H9 (cell line): Measurements from ENCODE around the gene DEPP1. TPM values are rescaled to one million over a fixed set of nuclear protein-coding genes. Genes with fewer than 3 reads are reported as not detected.
A peak's percentile ranks its signal among the peaks of the same experiment; 100 is the strongest.

Experiments
- DNase-seq: peaks from one replicate; pipeline ENCODE4 v3.0.0-alpha.2; 2017
- H2AFZ ChIP-seq: one replicate; pipeline ENCODE4 v1.6.1; 2013; ENCODE audit warnings: mild to moderate bottlenecking, low read length, control low read depth, moderate library complexity
- H2AK5ac ChIP-seq: 2 replicates; pipeline ENCODE4 v1.6.1; 2013; ENCODE audit warnings: low read length, control low read depth, mixed read lengths; ENCODE audit not compliant: insufficient read length
- H2BK120ac ChIP-seq: one replicate; pipeline ENCODE4 v1.6.1; 2013; ENCODE audit warnings: low read depth, mild to moderate bottlenecking, low read length, control low read depth, inconsistent platforms; ENCODE audit not compliant: poor library complexity, severe bottlenecking
- H2BK12ac ChIP-seq: 2 replicates; pipeline ENCODE4 v1.6.1; 2013; ENCODE audit warnings: low read length, control low read depth, mixed read lengths, low read depth; ENCODE audit not compliant: insufficient read length
- H2BK15ac ChIP-seq: 2 replicates; pipeline ENCODE4 v1.6.1; 2013; ENCODE audit warnings: low read depth, low read length, control low read depth
- H2BK20ac ChIP-seq: one replicate; pipeline ENCODE4 v1.6.1; 2013; ENCODE audit warnings: low read depth, mild to moderate bottlenecking, low read length, control low read depth, inconsistent platforms; ENCODE audit not compliant: poor library complexity, severe bottlenecking
- H2BK5ac ChIP-seq: 2 replicates; pipeline ENCODE4 v1.6.1; 2013; ENCODE audit warnings: low read length, control low read depth, mixed read lengths; ENCODE audit not compliant: insufficient read length
- H3K14ac ChIP-seq: 2 replicates; pipeline ENCODE4 v1.6.1; 2013; ENCODE audit warnings: low read length, control low read depth; ENCODE audit not compliant: insufficient read depth
- H3K18ac ChIP-seq: 2 replicates; pipeline ENCODE4 v1.6.1; 2013; ENCODE audit warnings: low read depth, mild to moderate bottlenecking, mixed read lengths, low read length, control low read depth; ENCODE audit not compliant: insufficient read length
- H3K23ac ChIP-seq: 2 replicates; pipeline ENCODE4 v1.6.1; 2013; ENCODE audit warnings: low read length, control low read depth, mixed read lengths, low read depth; ENCODE audit not compliant: insufficient read length
- H3K23me2 ChIP-seq: 2 replicates; pipeline ENCODE4 v1.6.1; 2013; ENCODE audit warnings: low read depth, mild to moderate bottlenecking, mixed read lengths, low read length, control low read depth; ENCODE audit not compliant: insufficient read length, poor library complexity, severe bottlenecking
- H3K27ac ChIP-seq: 2 replicates; pipeline ENCODE4 v1.5.1; 2013; ENCODE audit warnings: low read length, control low read depth, mixed read lengths, low read depth; ENCODE audit not compliant: insufficient read length
- H3K27me3 ChIP-seq: 2 replicates; pipeline ENCODE4 v1.6.1; 2013; ENCODE audit warnings: low read length, control low read depth, inconsistent platforms; ENCODE audit not compliant: insufficient read depth
- H3K4ac ChIP-seq: 2 replicates; pipeline ENCODE4 v1.6.1; 2013; ENCODE audit warnings: low read depth, mild to moderate bottlenecking, control low read depth, inconsistent platforms, low read length, moderate library complexity
- H3K4me1 ChIP-seq: 2 replicates; pipeline ENCODE4 v1.6.1; 2013; ENCODE audit warnings: low read length, control low read depth, inconsistent platforms; ENCODE audit not compliant: insufficient read depth
- H3K4me2 ChIP-seq: 2 replicates; pipeline ENCODE4 v1.6.1; 2013; ENCODE audit warnings: low read length, control low read depth, mixed read lengths; ENCODE audit not compliant: insufficient read length, insufficient read depth
- H3K56ac ChIP-seq: 2 replicates; pipeline ENCODE4 v1.6.1; 2013; ENCODE audit warnings: low read depth, mild to moderate bottlenecking, mixed read lengths, low read length, control low read depth; ENCODE audit not compliant: insufficient read length
- H3K79me1 ChIP-seq: 2 replicates; pipeline ENCODE4 v1.6.1; 2013; ENCODE audit warnings: low read depth, mild to moderate bottlenecking, moderate library complexity, low read length, control low read depth, inconsistent platforms; ENCODE audit not compliant: insufficient read depth, poor library complexity, severe bottlenecking
- H3K79me2 ChIP-seq: 2 replicates; pipeline ENCODE4 v1.6.1; 2013; ENCODE audit warnings: low read length, control low read depth, inconsistent platforms; ENCODE audit not compliant: insufficient read depth
- H3K9ac ChIP-seq: 2 replicates; pipeline ENCODE4 v1.6.1; 2013; ENCODE audit warnings: low read length, control low read depth, mixed read lengths; ENCODE audit not compliant: insufficient read length; ENCODE audit errors: extremely low read depth
- H3K9me3 ChIP-seq: one replicate; pipeline ENCODE4 v1.6.1; 2013; ENCODE audit warnings: low read depth, low read length, inconsistent platforms; ENCODE audit not compliant: control insufficient read depth
- H3T11ph ChIP-seq: one replicate; pipeline ENCODE4 v1.6.1; 2013; ENCODE audit warnings: mild to moderate bottlenecking, low read length, control low read depth, inconsistent platforms
- H4K20me1 ChIP-seq: one replicate; pipeline ENCODE4 v1.6.1; 2013; ENCODE audit not compliant: control insufficient read depth, insufficient read length, insufficient read depth
- H4K5ac ChIP-seq: 2 replicates; pipeline ENCODE4 v1.6.1; 2013; ENCODE audit warnings: low read depth, mild to moderate bottlenecking, mixed read lengths, low read length, control low read depth; ENCODE audit not compliant: insufficient read length
- H4K8ac ChIP-seq: replicated peaks from 2 replicates; pipeline ENCODE4 v1.6.1; 2013; ENCODE audit warnings: low read length, control low read depth, mixed read lengths, low read depth; ENCODE audit not compliant: insufficient read length
- H4K91ac ChIP-seq: 2 replicates; pipeline ENCODE4 v1.6.1; 2013; ENCODE audit warnings: low read depth, mild to moderate bottlenecking, moderate library complexity, mixed read lengths, low read length, control low read depth; ENCODE audit not compliant: insufficient read length
- H3K27ac Mint-ChIP-seq, 3 experiments: 2 replicates in 2 of 3; 3 replicates in 1 of 3; pipeline ENCODE4 v1.8.0; 2020 to 2021; ENCODE audit warnings: mixed read lengths in 3 of 3, mild to moderate bottlenecking in 1 of 3, moderate library complexity in 1 of 3
- H3K27me3 Mint-ChIP-seq: 2 replicates; pipeline ENCODE4 v1.8.0; 2021; ENCODE audit warnings: low read depth, mild to moderate bottlenecking, moderate library complexity, mixed read lengths
- H3K36me3 Mint-ChIP-seq, 3 experiments: 2 replicates in 2 of 3; 3 replicates in 1 of 3; pipeline ENCODE4 v1.8.0; 2020 to 2021; ENCODE audit warnings: low read depth in 3 of 3, mixed read lengths in 3 of 3; ENCODE audit not compliant: insufficient read depth in 1 of 3
- H3K4me1 Mint-ChIP-seq, 2 experiments: 2 replicates each; pipeline ENCODE4 v1.8.0; 2020; ENCODE audit warnings: mixed read lengths in 2 of 2
- H3K4me3 Mint-ChIP-seq, 2 experiments: 2 replicates in 1 of 2; 3 replicates in 1 of 2; pipeline ENCODE4 v1.8.0; 2020 to 2021; ENCODE audit warnings: mild to moderate bottlenecking in 2 of 2, mixed read lengths in 2 of 2, moderate library complexity in 1 of 2
- H3K9me3 Mint-ChIP-seq, 2 experiments: 2 replicates in 1 of 2; 3 replicates in 1 of 2; pipeline ENCODE4 v1.8.0; 2020; ENCODE audit warnings: mild to moderate bottlenecking in 2 of 2, mixed read lengths in 2 of 2, moderate library complexity in 1 of 2
- CTCF ChIP-seq: fragments of 200-600 bp; sonication (generic); conservative IDR thresholded peaks from 3 replicates; pipeline ENCODE4 v1.8.0; 2021; ENCODE audit warnings: antibody characterized with exemption, mild to moderate bottlenecking
- WGBS: extraction: QIAGEN DNeasy Blood & Tissue Kit; methylation state at CpG from one replicate; pipeline ENCODE4 v1.1.7; 2013; ENCODE audit warnings: missing lambda C conversion rate, low lambda C conversion rate, mixed read lengths; ENCODE audit not compliant: insufficient read length; ENCODE audit errors: extremely low coverage; 5-methylcytosine and 5-hydroxymethylcytosine counted together
- total RNA-seq: library from RNA; stranded (reverse); gene quantifications from 2 replicates; pipeline ENCODE4 v1.2.1, GENCODE V29; 2021

Gene DEPP1
- total RNA-seq, 1 experiment from 2014 or later = 2.4 TPM

- no peaks in the 10 kb centered on the region for H3K27me3 ChIP-seq
- H3K27ac Mint-ChIP-seq = peak overlapping the region in 2 of 3 experiments; percentile 55 to 77; a peak in 2 of 7 replicates
- no peak overlapping the region for H4K8ac ChIP-seq
- H4K5ac ChIP-seq = no peak overlapping the region
- H3K4me1 ChIP-seq = peaks cover 14% of the 10 kb centered on the region
- no peak overlapping the region for H2BK5ac ChIP-seq
- DNase-seq = no peak
- H3K4ac ChIP-seq = no peak overlapping the region
- peaks cover 4% of the 10 kb centered on the region for H3K23me2 ChIP-seq
- H3K9ac ChIP-seq = no peak overlapping the region
- H3K27me3 Mint-ChIP-seq = peaks cover 7% of the 10 kb centered on the region
- H3K56ac ChIP-seq = no peak overlapping the region
- H3K79me2 ChIP-seq = no peaks in the 10 kb centered on the region
- peak overlapping the region; percentile 41 to 60; a peak in 4 of 5 replicates for H3K4me3 Mint-ChIP-seq
- H4K91ac ChIP-seq = no peak overlapping the region
- H2AK5ac ChIP-seq = no peak overlapping the region
- no peak overlapping the region for H3K18ac ChIP-seq
- H3K9me3 ChIP-seq = no peaks in the 10 kb centered on the region
- TF ChIP-seq CTCF = no peak
- no peaks in the 10 kb centered on the region for H4K20me1 ChIP-seq
- H3T11ph ChIP-seq = no peak overlapping the region
- no peak overlapping the region for H2BK120ac ChIP-seq
- H2BK12ac ChIP-seq = no peak overlapping the region
- peaks cover 64 to 65% of the 10 kb centered on the region in 2 experiments for H3K4me1 Mint-ChIP-seq
- H3K36me3 Mint-ChIP-seq = peaks cover 0 to 3% (median 0%) of the 10 kb centered on the region in 3 experiments; a peak in 1 of 7 replicates
- no peaks in the 10 kb centered on the region for H3K9me3 Mint-ChIP-seq
- H2BK20ac ChIP-seq = no peak overlapping the region
- no peak overlapping the region for H2BK15ac ChIP-seq
- H3K79me1 ChIP-seq = no peaks in the 10 kb centered on the region
- H3K4me2 ChIP-seq = no peak overlapping the region
- no peak overlapping the region for H3K27ac ChIP-seq
- no peak overlapping the region for H3K23ac ChIP-seq
- H2AFZ ChIP-seq = no peak overlapping the region
- no CpG with 5 or more reads among the region's 4 CpGs for WGBS
- no peak overlapping the region for H3K14ac ChIP-seq
Observed at GRCh38 chr10:44978213-44978569, 418 bp downstream of the DEPP1 start.
